GM12872 (cell line): Measurements from ENCODE around the gene XNDC1N.

Experiments
- CTCF ChIP-seq: IDR thresholded peaks from 3 replicates; pipeline ENCODE4 v1.5.1; 2011; ENCODE audit warnings: low read depth, mild to moderate bottlenecking, low read length, moderate library complexity; ENCODE audit not compliant: insufficient read depth

Gene XNDC1N

GRCh38 chr11:71930556-71931244 lies 2.3 kb upstream of the XNDC1N start:
- TF ChIP-seq CTCF, result no peak

GRCh38 chr11:71929491-71929890 lies 1.1 kb upstream of the XNDC1N start:
- no peak for TF ChIP-seq CTCF

- TF ChIP-seq CTCF, result no peak
Measured at GRCh38 chr11:71928737-71929443, 496 bp upstream of the XNDC1N start, which contains the start of gene RNF121. TSS of gene RNF121 (plus strand) at chr11:71929046. CDS start at chr11:71929062, 16 bp downstream.

- no peak for TF ChIP-seq CTCF
Measured at GRCh38 chr11:71917646-71918140, 10.7 kb downstream of the XNDC1N start.

GRCh38 chr11:71914617-71915189 lies 13.7 kb downstream of the XNDC1N start:
- TF ChIP-seq CTCF, result no peak

- no peak for TF ChIP-seq CTCF
Measured at GRCh38 chr11:71913756-71914526, 14.5 kb downstream of the XNDC1N start.
